ENCODE measurements around the gene INPP5K.

The INPP5K gene

GRCh38 chr17:1562176-1562643 is 45.8 kb upstream of the INPP5K start:
- H3K27me3 ChIP-seq (ENCODE audit: control insufficient read depth in 1 of 2, insufficient read depth in 1 of 2, low read length in 2 of 2), result no peaks in the 10 kb centered on the region
- H4K8ac ChIP-seq (ENCODE audit: low read length), result peak overlapping the region; percentile 71
- H4K91ac ChIP-seq (ENCODE audit: low read length), result peak overlapping the region; percentile 76
- peak overlapping the region; percentile 86 for H2AFZ ChIP-seq (ENCODE audit: low read depth, low read length)
- H3K79me1 ChIP-seq (replicated peaks; ENCODE audit: low read length, poor library complexity, severe bottlenecking), result peaks cover 16% of the 10 kb centered on the region
- peak overlapping the region; percentile 20 for H2BK120ac ChIP-seq (ENCODE audit: low read depth, low read length)
- peak overlapping the region; percentile 31 to 88 for H3K4ac ChIP-seq (ENCODE audit: low read depth in 1 of 2, low read length in 2 of 2)
- H3K36me3 ChIP-seq (ENCODE audit: control insufficient read depth in 1 of 2, insufficient read depth in 2 of 2, low read depth in 1 of 2, low read length in 2 of 2), result peaks cover 0 to 8% of the 10 kb centered on the region in 2 experiments
- peak overlapping the region; percentile 48 to 89 for H3K14ac ChIP-seq (ENCODE audit: low read length in 2 of 2)
- peak overlapping the region; percentile 88 to 91 for H3K4me3 ChIP-seq (ENCODE audit: insufficient read depth in 1 of 2, low read depth in 1 of 2, low read length in 2 of 2)
- H2AK5ac ChIP-seq (ENCODE audit: low read length, severe bottlenecking), result no peak overlapping the region
- peak; percentile 54 for DNase-seq
- no peak overlapping the region for H2BK5ac ChIP-seq (ENCODE audit: low read depth, low read length, poor library complexity, severe bottlenecking)
- H3K9me3 ChIP-seq (ENCODE audit: control insufficient read depth, low read length), result no peaks in the 10 kb centered on the region
- peaks cover 31% of the 10 kb centered on the region for H3K4me1 ChIP-seq (ENCODE audit: control insufficient read depth, insufficient read depth, low read depth, low read length)
- 1% methylated on average over 32 of the region's 62 CpGs for WGBS
- H3K27ac ChIP-seq (ENCODE audit: low read length, poor library complexity, severe bottlenecking), result no peak overlapping the region
- peak overlapping the region; percentile 94 for H3K9ac ChIP-seq (ENCODE audit: low read length)
- peak overlapping the region in 1 of 2 experiments; percentile 3 for H3K23ac ChIP-seq (ENCODE audit: low read length in 2 of 2)
- H3K4me2 ChIP-seq (ENCODE audit: low read length, poor library complexity, severe bottlenecking), result peak overlapping the region; percentile 78
- H2BK15ac ChIP-seq (ENCODE audit: low read depth, poor library complexity, severe bottlenecking), result peak overlapping the region; percentile 31
- H3K18ac ChIP-seq (ENCODE audit: low read depth in 1 of 2, low read length in 2 of 2), result peak overlapping the region; percentile 81 to 87
- no peak overlapping the region for H2BK12ac ChIP-seq (ENCODE audit: low read length in 2 of 2)

- peak overlapping the region in 1 of 2 experiments; percentile 61 for H2BK12ac ChIP-seq (ENCODE audit: low read length in 2 of 2)
- peak overlapping the region; percentile 76 to 82 for H3K4ac ChIP-seq (ENCODE audit: low read depth in 1 of 2, low read length in 2 of 2)
- peak; percentile 44 for DNase-seq
- no peak overlapping the region for H3K27ac ChIP-seq (ENCODE audit: low read length, poor library complexity, severe bottlenecking)
- H4K91ac ChIP-seq (ENCODE audit: low read length), result no peak overlapping the region
- peak overlapping the region; percentile 9 for H2BK15ac ChIP-seq (ENCODE audit: low read depth, poor library complexity, severe bottlenecking)
- H3K36me3 ChIP-seq (ENCODE audit: control insufficient read depth in 1 of 2, insufficient read depth in 2 of 2, low read depth in 1 of 2, low read length in 2 of 2), result peaks cover under 1 to 13% of the 10 kb centered on the region in 2 experiments
- peak overlapping the region; percentile 78 for H3K4me2 ChIP-seq (ENCODE audit: low read length, poor library complexity, severe bottlenecking)
- peaks cover 21% of the 10 kb centered on the region for H3K79me1 ChIP-seq (replicated peaks; ENCODE audit: low read length, poor library complexity, severe bottlenecking)
- H3K4me1 ChIP-seq (ENCODE audit: control insufficient read depth, insufficient read depth, low read depth, low read length), result peaks cover 30% of the 10 kb centered on the region
- no peak overlapping the region for H2AK5ac ChIP-seq (ENCODE audit: low read length, severe bottlenecking)
- peak overlapping the region; percentile 81 to 86 for H3K18ac ChIP-seq (ENCODE audit: low read depth in 1 of 2, low read length in 2 of 2)
- no peaks in the 10 kb centered on the region for H3K27me3 ChIP-seq (ENCODE audit: control insufficient read depth in 1 of 2, insufficient read depth in 1 of 2, low read length in 2 of 2)
- peak overlapping the region; percentile 45 for H4K8ac ChIP-seq (ENCODE audit: low read length)
- WGBS, result 10% methylated on average over 47 of the region's 47 CpGs
- H3K9me3 ChIP-seq (ENCODE audit: control insufficient read depth, low read length), result no peaks in the 10 kb centered on the region
- H3K14ac ChIP-seq (ENCODE audit: low read length in 2 of 2), result peak overlapping the region; percentile 48 to 91
- peak overlapping the region; percentile 88 to 91 for H3K4me3 ChIP-seq (ENCODE audit: insufficient read depth in 1 of 2, low read depth in 1 of 2, low read length in 2 of 2)
- H2AFZ ChIP-seq (ENCODE audit: low read depth, low read length), result no peak overlapping the region
- H3K9ac ChIP-seq (ENCODE audit: low read length), result peak overlapping the region; percentile 94
- H2BK5ac ChIP-seq (ENCODE audit: low read depth, low read length, poor library complexity, severe bottlenecking), result no peak overlapping the region
- peak overlapping the region; percentile 1 to 16 for H3K23ac ChIP-seq (ENCODE audit: low read length in 2 of 2)
- H2BK120ac ChIP-seq (ENCODE audit: low read depth, low read length), result peak overlapping the region; percentile 20
Observed at GRCh38 chr17:1561420-1562175, 45.2 kb upstream of the INPP5K start.

- 79% methylated on average over 7 of the region's 7 CpGs for WGBS
- Histone ChIP-seq H3K9me3 (ENCODE audit: control insufficient read depth, low read length) (no peaks in the 10 kb centered on the region), H3K27ac (ENCODE audit: low read length, poor library complexity, severe bottlenecking) (no peak overlapping the region)
Observed at GRCh38 chr17:1560858-1561355, 44.5 kb upstream of the INPP5K start.

More at GRCh38 chr17:1560858-1561355, 44.5 kb upstream of the INPP5K start:
- H4K8ac ChIP-seq (ENCODE audit: low read length), result no peak overlapping the region
- peak overlapping the region; percentile 94 for H3K9ac ChIP-seq (ENCODE audit: low read length)
- H3K4me2 ChIP-seq (ENCODE audit: low read length, poor library complexity, severe bottlenecking), result peak overlapping the region; percentile 78
- H2BK120ac ChIP-seq (ENCODE audit: low read depth, low read length), result no peak overlapping the region
- no peak overlapping the region for H3K14ac ChIP-seq (ENCODE audit: low read length in 2 of 2)
- H2BK5ac ChIP-seq (ENCODE audit: low read depth, low read length, poor library complexity, severe bottlenecking), result no peak overlapping the region
- no peak overlapping the region for H3K18ac ChIP-seq (ENCODE audit: low read depth in 1 of 2, low read length in 2 of 2)
- peaks cover 28% of the 10 kb centered on the region for H3K79me1 ChIP-seq (replicated peaks; ENCODE audit: low read length, poor library complexity, severe bottlenecking)
- DNase-seq, result peak; percentile 26
- peak overlapping the region in 1 of 2 experiments; percentile 88 for H3K4me3 ChIP-seq (ENCODE audit: insufficient read depth in 1 of 2, low read depth in 1 of 2, low read length in 2 of 2)
- H3K27me3 ChIP-seq (ENCODE audit: control insufficient read depth in 1 of 2, insufficient read depth in 1 of 2, low read length in 2 of 2), result no peaks in the 10 kb centered on the region
- peaks cover 30% of the 10 kb centered on the region for H3K4me1 ChIP-seq (ENCODE audit: control insufficient read depth, insufficient read depth, low read depth, low read length)
- no peak overlapping the region for H4K91ac ChIP-seq (ENCODE audit: low read length)
- no peak overlapping the region for H3K4ac ChIP-seq (ENCODE audit: low read depth in 1 of 2, low read length in 2 of 2)
- no peak overlapping the region for H2BK15ac ChIP-seq (ENCODE audit: low read depth, poor library complexity, severe bottlenecking)
- peaks cover 7 to 19% of the 10 kb centered on the region in 2 experiments for H3K36me3 ChIP-seq (ENCODE audit: control insufficient read depth in 1 of 2, insufficient read depth in 2 of 2, low read depth in 1 of 2, low read length in 2 of 2)
- peak overlapping the region in 1 of 2 experiments; percentile 46 for H3K23ac ChIP-seq (ENCODE audit: low read length in 2 of 2)
- no peak overlapping the region for H2AFZ ChIP-seq (ENCODE audit: low read depth, low read length)
- no peak overlapping the region for H2BK12ac ChIP-seq (ENCODE audit: low read length in 2 of 2)
- H2AK5ac ChIP-seq (ENCODE audit: low read length, severe bottlenecking), result no peak overlapping the region

All from mesenchymal stem cell (in vitro differentiated cells and primary cell).